ENCODE measurements around the gene TAOK3. TPM values are rescaled to one million over a fixed set of nuclear protein-coding genes. Genes with fewer than 3 reads are reported as not detected.

The TAOK3 gene
- total and polyA plus RNA-seq, 2 of the 8 experiments (the other 6 are each of a cell fraction or from before 2014, with no cell fraction given) = 5.2 to 9.3 TPM

- TF ChIP-seq SAP30 (IDR thresholded peaks at IDR 0.05; ENCODE audit: insufficient read depth, insufficient replicate concordance, low read length) (no peak), SP1 (IDR thresholded peaks at IDR 0.05; ENCODE audit: low read depth, low read length) (no peak), SP2 (IDR thresholded peaks at IDR 0.05; ENCODE audit: low read length) (no peak), POLR2AphosphoS5 (IDR thresholded peaks at IDR 0.05; ENCODE audit: low read depth, low read length) (no peak), JUND (IDR thresholded peaks at IDR 0.05; ENCODE audit: low read length) (no peak), SIX5 (IDR thresholded peaks at IDR 0.05; ENCODE audit: low read depth, low read length) (no peak), CEBPB (IDR thresholded peaks at IDR 0.05; ENCODE audit: low read depth, low read length) (no peak), RFX5 (IDR thresholded peaks at IDR 0.05; ENCODE audit: borderline replicate concordance, low read depth, low read length) (no peak), POLR2A (IDR thresholded peaks at IDR 0.05; ENCODE audit: control extremely low read depth in 1 of 2, low read depth in 2 of 2, low read length in 2 of 2) (no peak), RBBP5 (IDR thresholded peaks at IDR 0.05; ENCODE audit: borderline replicate concordance, low read depth, low read length) (no peak), RXRA (IDR thresholded peaks at IDR 0.05; ENCODE audit: insufficient read depth, low read depth, low read length) (no peak), SUZ12 (IDR thresholded peaks at IDR 0.05; ENCODE audit: low read length) (no peak), SIRT6 (IDR thresholded peaks at IDR 0.05; ENCODE audit: low read length) (no peak)
- no peak overlapping the region for H3K14ac ChIP-seq (ENCODE audit: insufficient read length)
- H4K91ac ChIP-seq (replicated peaks; ENCODE audit: insufficient read length, low read length) = no peak overlapping the region
- H3K79me2 ChIP-seq (ENCODE audit: control insufficient read depth in 1 of 2, insufficient read depth in 2 of 2, low read length in 2 of 2) = no peaks in the 10 kb centered on the region; a peak in 1 of 4 replicates
- H3K9ac ChIP-seq (replicated peaks in 1 of 4; ENCODE audit: extremely low read depth in 1 of 4, low read depth in 3 of 4, low read length in 3 of 4) = no peak overlapping the region
- H3K4ac ChIP-seq (replicated peaks; ENCODE audit: insufficient read length, low read depth, low read length) = no peak overlapping the region
- H3K18ac ChIP-seq (ENCODE audit: extremely low read depth, low read length) = no peak overlapping the region
- no peak overlapping the region for H3K4me3 ChIP-seq (ENCODE audit: extremely low read depth in 1 of 4, insufficient read depth in 2 of 4, low read depth in 3 of 4, low read length in 4 of 4)
- peaks cover 0 to 4% (median 0%) of the 10 kb centered on the region in 4 experiments; a peak in 2 of 7 replicates for H3K4me1 ChIP-seq (replicated peaks in 1 of 4; ENCODE audit: control insufficient read depth in 3 of 4, insufficient read depth in 4 of 4, low read length in 3 of 4)
- no peak overlapping the region for H3K4me2 ChIP-seq (ENCODE audit: insufficient read depth in 1 of 2, low read depth in 2 of 2, low read length in 2 of 2)
- H2AFZ ChIP-seq (ENCODE audit: low read length) = no peak overlapping the region
- ChIA-PET POLR2A (ENCODE audit: partially characterized antibody) (interaction anchor here (0.7 kb wide), 1 partner anchor 314 kb away, joined by 3 read pairs; no protein-coding TSS in a partner anchor), CTCF (ENCODE audit: partially characterized antibody) (interaction anchor here (0.7 kb wide), 1 partner anchor 210 kb away, joined by 3 read pairs; no protein-coding TSS in a partner anchor)
- H2BK5ac ChIP-seq (ENCODE audit: low read depth, low read length) = no peak overlapping the region
- H3K27ac ChIP-seq (ENCODE audit: low read depth, low read length) = no peak overlapping the region
- no peak overlapping the region for H4K5ac ChIP-seq (ENCODE audit: insufficient read length, low read depth, low read length)
- no peak for FAIRE-seq
- no peaks in the 10 kb centered on the region for H3K23me2 ChIP-seq (ENCODE audit: low read depth, low read length)
- no peaks in the 10 kb centered on the region for H3K9me3 ChIP-seq (ENCODE audit: insufficient read depth in 2 of 2, low read depth in 1 of 2, low read length in 1 of 2)
- no peak overlapping the region for H2BK120ac ChIP-seq (replicated peaks; ENCODE audit: low read depth, low read length)
- no peak for DNase-seq (ENCODE audit: low read depth in 1 of 2, low spot score in 2 of 2)
- no peak overlapping the region for H3K23ac ChIP-seq (ENCODE audit: insufficient read length)
- H2BK15ac ChIP-seq (ENCODE audit: low read length) = no peak overlapping the region
- no peaks in the 10 kb centered on the region for H3K27me3 ChIP-seq (replicated peaks in 1 of 4; ENCODE audit: control insufficient read depth in 3 of 4, extremely low read depth in 1 of 4, insufficient read depth in 3 of 4, low read length in 3 of 4)
- no peaks in the 10 kb centered on the region for H3K36me3 ChIP-seq (ENCODE audit: control insufficient read depth in 2 of 4, insufficient read depth in 4 of 4, low read length in 3 of 4)
- H3K56ac ChIP-seq (replicated peaks; ENCODE audit: insufficient read length, low read depth, low read length) = no peak overlapping the region
- H4K20me1 ChIP-seq (replicated peaks in 1 of 2; ENCODE audit: control insufficient read depth in 1 of 2, insufficient read depth in 2 of 2, low read length in 2 of 2) = no peaks in the 10 kb centered on the region
- 86% methylated on average over 2 of the region's 2 CpGs; no CpG with 5 or more reads in 1 of the 2 experiments for WGBS, 2 experiments (ENCODE audit: extremely low coverage in 1 of 2, insufficient coverage in 1 of 2, insufficient read length in 1 of 2, insufficient replicate concordance in 2 of 2, low coverage in 1 of 2, low lambda C conversion rate in 2 of 2, missing lambda C conversion rate in 1 of 2)
- H3K79me1 ChIP-seq (ENCODE audit: low read depth, low read length) = no peaks in the 10 kb centered on the region
- no peak overlapping the region for H2BK12ac ChIP-seq (ENCODE audit: low read depth, low read length)
- H2BK20ac ChIP-seq (ENCODE audit: low read length) = no peak overlapping the region
- no peak overlapping the region for H4K8ac ChIP-seq (ENCODE audit: extremely low read depth, insufficient read depth, low read length)
- no peak overlapping the region for H2AK5ac ChIP-seq (ENCODE audit: low read depth, low read length)
Observed at GRCh38 chr12:118342090-118342489, 30.6 kb downstream of the TAOK3 start.
